MM.1S (cell line): ENCODE measurements around the gene CERS1.

Source experiments
- DNase-seq: peaks from one replicate; pipeline ENCODE4 v3.0.0-alpha.2; 2015
- H2AFZ ChIP-seq: fragments of 300-600 bp; sonication (generic); 2 replicates; pipeline ENCODE4 v1.6.0; 2016; ENCODE audit warnings: antibody characterized with exemption, low read length
- H3F3A ChIP-seq: fragments of 300-600 bp; sonication (generic); 2 replicates; pipeline ENCODE4 v1.6.1; 2016; ENCODE audit warnings: mild to moderate bottlenecking, antibody characterized with exemption, low read length, moderate library complexity, mixed read lengths; ENCODE audit not compliant: insufficient read depth
- H3K27ac ChIP-seq: fragments of 300-600 bp; sonication (generic); 2 replicates; pipeline ENCODE4 v1.5.1; 2016; ENCODE audit warnings: mild to moderate bottlenecking, low read length
- H3K27me3 ChIP-seq: fragments of 300-600 bp; sonication (generic); replicated peaks from 2 replicates; pipeline ENCODE4 v1.6.0; 2016; ENCODE audit warnings: low read length; ENCODE audit not compliant: insufficient read depth
- H3K36me3 ChIP-seq: fragments of 300-600 bp; sonication (generic); replicated peaks from 2 replicates; pipeline ENCODE4 v1.6.1; 2016; ENCODE audit warnings: mild to moderate bottlenecking, low read length, mixed read lengths; ENCODE audit not compliant: insufficient read depth
- H3K4me1 ChIP-seq: fragments of 300-600 bp; sonication (generic); 2 replicates; pipeline ENCODE4 v1.6.1; 2016; ENCODE audit warnings: low read length, mixed read lengths
- H3K4me2 ChIP-seq: fragments of 300-600 bp; sonication (generic); 2 replicates; pipeline ENCODE4 v1.6.0; 2016; ENCODE audit warnings: low read depth, low read length
- H3K4me3 ChIP-seq: fragments of 300-600 bp; sonication (generic); 2 replicates; pipeline ENCODE4 v1.5.1; 2016; ENCODE audit warnings: low read length, mixed read lengths
- H3K79me2 ChIP-seq: fragments of 300-600 bp; sonication (generic); 2 replicates; pipeline ENCODE4 v1.6.1; 2016; ENCODE audit warnings: mixed run types, low read length, mixed read lengths
- H3K9ac ChIP-seq: fragments of 300-600 bp; sonication (generic); 2 replicates; pipeline ENCODE4 v1.6.1; 2016; ENCODE audit warnings: low read length, mixed read lengths
- H3K9me2 ChIP-seq: fragments of 300-600 bp; sonication (generic); replicated peaks from 2 replicates; pipeline ENCODE4 v1.6.1; 2016; ENCODE audit warnings: mild to moderate bottlenecking, low read length, mixed read lengths; ENCODE audit not compliant: insufficient read depth
- H3K9me3 ChIP-seq: fragments of 300-600 bp; sonication (generic); replicated peaks from 2 replicates; pipeline ENCODE4 v1.6.1; 2016; ENCODE audit warnings: mild to moderate bottlenecking, low read length, mixed read lengths; ENCODE audit not compliant: insufficient read depth
- H4K20me1 ChIP-seq: fragments of 300-600 bp; sonication (generic); 2 replicates; pipeline ENCODE4 v1.6.1; 2016; ENCODE audit warnings: mild to moderate bottlenecking, low read length, moderate library complexity, mixed read lengths; ENCODE audit not compliant: insufficient read depth
- CTCF ChIP-seq: fragments of 300-600 bp; sonication (generic); IDR thresholded peaks from 2 replicates; pipeline ENCODE4 v1.5.1; 2016; ENCODE audit warnings: antibody characterized with exemption, low read length, mixed read lengths
- EZH2 ChIP-seq: fragments of 300-600 bp; sonication (generic); optimal IDR thresholded peaks from 2 replicates; pipeline ENCODE3; 2017; ENCODE audit warnings: low read depth, mild to moderate bottlenecking, antibody characterized with exemption, low read length, mixed read lengths
- EZH2phosphoT487 ChIP-seq: fragments of 300-600 bp; sonication (generic); IDR thresholded peaks from 2 replicates; pipeline ENCODE4 v1.6.1; 2018; ENCODE audit warnings: antibody characterized with exemption, low read length

The CERS1 gene

GRCh38 chr19:18908917-18909619 is 13.1 kb upstream of the CERS1 start:
- no peaks in the 10 kb centered on the region for H3K9me2 ChIP-seq
- no peak overlapping the region for H3K4me2 ChIP-seq
- TF ChIP-seq EZH2phosphoT487 = no peak
- no peak for TF ChIP-seq CTCF
- no peak for TF ChIP-seq EZH2
- H3K27me3 ChIP-seq = no peaks in the 10 kb centered on the region
- no peaks in the 10 kb centered on the region for H3K9me3 ChIP-seq
- no peak overlapping the region for H2AFZ ChIP-seq
- no peak overlapping the region for H3K27ac ChIP-seq
- no peak for DNase-seq
- H4K20me1 ChIP-seq = no peaks in the 10 kb centered on the region
- H3K36me3 ChIP-seq = peaks cover 8% of the 10 kb centered on the region; the same call in 1 of the 2 replicates
- H3F3A ChIP-seq = no peaks in the 10 kb centered on the region
- H3K4me3 ChIP-seq = no peak overlapping the region
- H3K79me2 ChIP-seq = peaks cover 24% of the 10 kb centered on the region
- no peak overlapping the region for H3K9ac ChIP-seq
- no peaks in the 10 kb centered on the region for H3K4me1 ChIP-seq

GRCh38 chr19:18906605-18907519 is 10.9 kb upstream of the CERS1 start:
- no peak overlapping the region for H2AFZ ChIP-seq
- no peaks in the 10 kb centered on the region for H3K4me1 ChIP-seq
- no peak overlapping the region for H3K27ac ChIP-seq
- no peak overlapping the region for H3K4me2 ChIP-seq
- H3F3A ChIP-seq = no peaks in the 10 kb centered on the region
- no peak for TF ChIP-seq EZH2
- no peak for TF ChIP-seq CTCF
- no peak for TF ChIP-seq EZH2phosphoT487
- no peaks in the 10 kb centered on the region for H3K36me3 ChIP-seq
- no peaks in the 10 kb centered on the region for H3K9me2 ChIP-seq
- no peaks in the 10 kb centered on the region for H4K20me1 ChIP-seq
- H3K27me3 ChIP-seq = no peaks in the 10 kb centered on the region
- no peak overlapping the region for H3K9ac ChIP-seq
- no peaks in the 10 kb centered on the region for H3K9me3 ChIP-seq
- no peak overlapping the region for H3K4me3 ChIP-seq
- no peak for DNase-seq
- peaks cover 8% of the 10 kb centered on the region; the same call in 1 of the 2 replicates for H3K79me2 ChIP-seq

GRCh38 chr19:18905513-18906236 is 9.7 kb upstream of the CERS1 start:
- H3K9ac ChIP-seq = no peak overlapping the region
- H3K27ac ChIP-seq = no peak overlapping the region
- 0 out of 2 replicates have a peak, but pooled peaks cover 2% of the 10 kb centered on the region for H3K79me2 ChIP-seq
- no peaks in the 10 kb centered on the region for H3K27me3 ChIP-seq
- H2AFZ ChIP-seq = no peak overlapping the region
- H3K4me2 ChIP-seq = no peak overlapping the region
- TF ChIP-seq CTCF (no peak), EZH2phosphoT487 (no peak), EZH2 (no peak)
- no peaks in the 10 kb centered on the region for H3K36me3 ChIP-seq
- no peaks in the 10 kb centered on the region for H3K9me2 ChIP-seq
- H3K4me3 ChIP-seq = no peak overlapping the region
- no peak for DNase-seq
- no peaks in the 10 kb centered on the region for H3K9me3 ChIP-seq
- H4K20me1 ChIP-seq = no peaks in the 10 kb centered on the region
- no peaks in the 10 kb centered on the region for H3K4me1 ChIP-seq
- no peaks in the 10 kb centered on the region for H3F3A ChIP-seq
